Naive thymus-derived CD4-positive, alpha-beta T cell (primary cell): Measurements from ENCODE around the gene COL6A2. TPM values are rescaled to one million over a fixed set of nuclear protein-coding genes. Genes with fewer than 3 reads are reported as not detected.
A peak's percentile ranks its signal among the peaks of the same experiment; 100 is the strongest.

Experiments
- ATAC-seq: fragments of 150-1000 bp; cut with Tn5 transposase; 2 replicates; pipeline ENCODE4 v1.10.0; 2021; ENCODE audit warnings: mild to moderate bottlenecking, moderate library complexity
- CTCF ChIA-PET: fragments of 350-600 bp; sonication (Branson Sonifier 250); formaldehyde crosslinking; loops from one replicate; lab custom pipeline; 2021; ENCODE audit warnings: antibody characterized with exemption; lab: Charles Lee
- POLR2A ChIA-PET: fragments of 350-600 bp; sonication (Branson Sonifier 250); formaldehyde crosslinking; loops from one replicate; lab custom pipeline; 2021; ENCODE audit warnings: antibody characterized with exemption, inconsistent platforms; lab: Charles Lee
- DNase-seq, 9 donors: peaks; one replicate each; pipeline versions ENCODE4 v3.0.0 to v3.0.0-alpha.2; 2020 to 2022; ENCODE audit warnings: mixed read lengths in 1 of 9
- H3K27ac ChIP-seq: one replicate; pipeline ENCODE4 v1.7.0; 2013; ENCODE audit warnings: mild to moderate bottlenecking, low read depth, low read length, moderate library complexity
- H3K27me3 ChIP-seq, 2 donors: one replicate each; pipeline ENCODE4 v1.7.0; 2013; ENCODE audit warnings: low read length in 2 of 2, mild to moderate bottlenecking in 2 of 2, moderate library complexity in 2 of 2; ENCODE audit not compliant: control insufficient read depth in 2 of 2, insufficient read depth in 2 of 2
- H3K36me3 ChIP-seq, 3 experiments: 1 replicate in 2 of 3; 2 replicates in 1 of 3; pipeline ENCODE4 v1.7.0; 2013; ENCODE audit warnings: low read length in 3 of 3, mild to moderate bottlenecking in 3 of 3, moderate library complexity in 1 of 3; ENCODE audit not compliant: insufficient read depth in 3 of 3, control insufficient read depth in 2 of 3
- H3K4me1 ChIP-seq, 2 donors: one replicate each; pipeline ENCODE4 v1.7.0; 2013; ENCODE audit warnings: low read length in 2 of 2, mild to moderate bottlenecking in 2 of 2, moderate library complexity in 1 of 2; ENCODE audit not compliant: control insufficient read depth in 2 of 2, insufficient read depth in 2 of 2
- H3K4me3 ChIP-seq: 2 replicates; pipeline ENCODE4 v1.7.0; 2013; ENCODE audit warnings: mild to moderate bottlenecking, low read length
- H3K9me3 ChIP-seq, 3 experiments: 1 replicate in 2 of 3; 2 replicates in 1 of 3; pipeline ENCODE4 v1.7.0; 2013; ENCODE audit warnings: low read length in 3 of 3; ENCODE audit not compliant: control insufficient read depth in 2 of 3
- H3K27ac Mint-ChIP-seq, 9 donors: one replicate each; pipeline ENCODE4 v1.8.0; 2020 to 2022; ENCODE audit warnings: mixed read lengths in 9 of 9, mild to moderate bottlenecking in 8 of 9, moderate library complexity in 5 of 9, inconsistent platforms in 2 of 9
- H3K27me3 Mint-ChIP-seq, 5 donors: one replicate each; pipeline ENCODE4 v1.8.0; 2021 to 2022; ENCODE audit warnings: mixed read lengths in 5 of 5, mild to moderate bottlenecking in 1 of 5
- H3K36me3 Mint-ChIP-seq, 5 donors: one replicate each; pipeline ENCODE4 v1.8.0; 2020 to 2022; ENCODE audit warnings: mixed read lengths in 5 of 5, mild to moderate bottlenecking in 3 of 5, inconsistent platforms in 1 of 5
- H3K4me1 Mint-ChIP-seq, 7 donors: one replicate each; pipeline ENCODE4 v1.8.0; 2020 to 2022; ENCODE audit warnings: mixed read lengths in 7 of 7, mild to moderate bottlenecking in 3 of 7, inconsistent platforms in 1 of 7
- H3K4me3 Mint-ChIP-seq, 10 donors: one replicate each; pipeline ENCODE4 v1.8.0; 2020 to 2022; ENCODE audit warnings: mild to moderate bottlenecking in 10 of 10, mixed read lengths in 10 of 10, moderate library complexity in 6 of 10, inconsistent platforms in 2 of 10
- H3K9me3 Mint-ChIP-seq, 11 donors: one replicate each; pipeline ENCODE4 v1.8.0; 2020 to 2022; ENCODE audit warnings: mixed read lengths in 11 of 11, mild to moderate bottlenecking in 4 of 11, inconsistent platforms in 1 of 11, moderate library complexity in 1 of 11
- intact Hi-C, 2 donors: fragments of 100-400 bp; cut with micrococcal nuclease; formaldehyde crosslinking; loops; one replicate each; pipeline ENCODE4 v1.15.1; 2023
- polyA plus RNA-seq, 2 donors: library from polyadenylated mRNA; unstranded; fragments of 300-500 nt; fragmentation: Illumina TruSeq; gene quantifications; one replicate each; pipeline ENCODE4 v1.2.3, GENCODE V29; 2021
- total RNA-seq, 6 experiments: library from RNA in 5 of 6; stranded (reverse) in 5 of 6; gene quantifications; 1 replicate in 5 of 6; 2 replicates in 1 of 6; pipeline ENCODE4 v1.2.3 and lab custom pipeline; 2021 to 2026

Gene COL6A2
- total and polyA plus RNA-seq, 7 experiments from 2014 or later: 1.7 to 47.7 (median 33.3) TPM

DNA sequence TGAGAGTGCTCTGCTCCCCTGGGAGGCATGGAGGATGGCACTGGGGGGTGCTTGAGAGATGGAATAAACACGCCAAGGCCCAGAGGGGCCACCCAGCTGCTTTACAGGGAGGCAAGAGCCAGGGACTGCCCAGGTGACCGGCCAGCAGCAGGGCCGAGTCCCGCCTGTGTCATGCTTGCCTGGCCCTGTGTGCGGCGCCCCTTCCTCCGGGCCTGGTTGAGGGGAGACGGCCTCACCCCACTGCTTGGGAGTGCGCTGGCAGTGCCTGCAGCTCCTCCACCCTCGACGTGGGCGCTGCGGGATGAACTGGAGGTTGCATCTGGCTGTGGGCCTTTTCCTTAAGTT, 33.1 kb upstream of the COL6A2 start:
- H3K9me3 ChIP-seq: peaks cover 0 to 4% (median 0%) of the 10 kb centered on the region in 3 experiments
- peaks cover 0 to 5% (median 3%) of the 10 kb centered on the region in 5 donors for H3K36me3 Mint-ChIP-seq
- H3K27me3 ChIP-seq: peaks cover 0 to 5% of the 10 kb centered on the region in 2 donors
- no peak for DNase-seq
- CTCF ChIA-PET: no interaction called here
- H3K4me3 Mint-ChIP-seq: no peak overlapping the region
- H3K4me3 ChIP-seq: no peak overlapping the region
- POLR2A ChIA-PET: no interaction called here
- H3K27ac Mint-ChIP-seq: no peak overlapping the region
- peaks cover 0 to 21% (median 6%) of the 10 kb centered on the region in 11 donors for H3K9me3 Mint-ChIP-seq
- no peak overlapping the region for H3K27ac ChIP-seq
- intact Hi-C loops: no loop called here
- no peaks in the 10 kb centered on the region for H3K36me3 ChIP-seq
- H3K4me1 ChIP-seq: no peaks in the 10 kb centered on the region
- ATAC-seq: no peak
- peaks cover 9 to 47% (median 39%) of the 10 kb centered on the region in 5 donors for H3K27me3 Mint-ChIP-seq
- H3K4me1 Mint-ChIP-seq: peaks cover 0 to 10% (median 8%) of the 10 kb centered on the region in 7 donors

DNA sequence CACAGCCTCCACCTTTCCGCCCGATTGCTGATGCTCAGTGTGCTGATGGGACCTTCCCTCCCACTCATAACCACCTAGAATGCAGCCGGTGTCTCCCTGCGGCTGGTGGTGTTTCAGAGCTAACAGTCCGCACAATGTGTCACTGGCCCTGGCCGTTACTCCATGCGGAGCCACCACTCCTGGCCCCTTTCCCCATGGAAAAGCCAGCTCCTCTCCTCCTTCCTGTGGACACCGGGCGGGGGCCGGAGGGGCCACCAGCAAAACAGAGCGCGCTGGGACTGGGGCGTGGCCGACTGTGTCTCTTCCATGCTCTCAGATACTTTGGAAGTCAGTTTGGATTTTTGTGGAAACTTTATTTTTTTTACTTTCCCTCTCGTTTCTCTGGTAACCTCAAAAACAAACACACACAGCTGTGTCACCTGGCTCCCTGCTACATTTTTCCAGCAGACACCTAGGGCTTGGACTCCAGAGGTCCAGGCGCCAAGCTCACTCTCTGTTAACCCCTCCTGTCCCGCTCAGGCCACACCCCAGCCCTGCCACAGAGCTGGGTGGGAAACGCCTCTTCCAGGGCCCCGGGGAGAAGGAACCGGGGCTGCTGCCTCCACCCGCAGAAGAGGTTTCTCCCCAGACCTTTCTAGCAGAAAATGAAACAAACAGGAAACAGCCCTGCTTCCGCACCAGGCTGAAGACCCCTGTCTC, 32.5 kb upstream of the COL6A2 start:
- Mint-ChIP-seq H3K27me3 (peaks cover 9 to 47% (median 39%) of the 10 kb centered on the region in 5 donors), H3K36me3 (peaks cover 0 to 5% (median 3%) of the 10 kb centered on the region in 5 donors), H3K27ac (peak overlapping the region in 4 of 9 donors; percentile 25 to 66 (median 52)), H3K4me3 (peak overlapping the region in 5 of 10 donors; percentile 8 to 61 (median 30)), H3K4me1 (peaks cover 0 to 10% (median 8%) of the 10 kb centered on the region in 7 donors), H3K9me3 (peaks cover 0 to 21% (median 6%) of the 10 kb centered on the region in 11 donors)
- intact Hi-C loops: no loop called here
- Histone ChIP-seq H3K27me3 (peaks cover 0 to 5% of the 10 kb centered on the region in 2 donors), H3K27ac (no peak overlapping the region), H3K36me3 (no peaks in the 10 kb centered on the region), H3K4me3 (no peak overlapping the region), H3K4me1 (no peaks in the 10 kb centered on the region), H3K9me3 (peaks cover 0 to 4% (median 0%) of the 10 kb centered on the region in 3 experiments)
- DNase-seq (no peak), ATAC-seq (no peak)
- ChIA-PET POLR2A (no interaction called here), CTCF (no interaction called here)

DNA sequence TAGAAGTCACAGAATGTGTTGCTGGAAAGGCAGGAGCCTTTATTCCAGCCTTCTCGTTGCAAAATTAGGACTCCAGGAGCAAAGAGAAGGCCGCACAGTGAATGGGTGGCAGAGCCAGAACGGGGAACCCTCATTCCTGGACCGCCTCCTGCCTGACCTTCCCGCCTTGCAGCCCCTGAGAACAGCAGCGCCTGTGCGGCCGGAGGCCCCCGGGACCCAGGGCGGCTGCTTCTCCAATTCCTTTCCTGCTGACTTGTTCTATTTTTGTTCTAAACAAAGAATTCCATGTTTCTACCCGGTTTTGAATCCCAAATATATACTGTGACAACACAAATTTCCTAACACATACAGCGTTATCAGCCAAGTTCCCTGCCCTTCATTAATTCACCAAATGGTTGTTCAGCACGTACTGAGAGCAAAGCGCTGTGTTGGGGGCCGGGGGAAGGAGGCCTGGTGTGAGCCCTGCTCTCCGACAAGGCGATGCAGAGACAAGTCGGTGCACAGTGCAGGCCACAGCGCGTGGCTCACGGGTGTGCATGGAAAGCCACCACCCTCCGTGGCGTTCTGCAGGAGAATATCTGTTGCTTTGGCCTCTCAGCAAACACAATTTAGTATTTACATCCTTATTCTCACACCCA, 31.9 kb upstream of the COL6A2 start:
- Mint-ChIP-seq H3K27me3 (peaks cover 9 to 43% (median 35%) of the 10 kb centered on the region in 5 donors), H3K4me1 (peaks cover 0 to 10% (median 8%) of the 10 kb centered on the region in 7 donors), H3K27ac (peak overlapping the region in 4 of 9 donors; percentile 26 to 66 (median 52)), H3K9me3 (peaks cover 0 to 21% (median 6%) of the 10 kb centered on the region in 11 donors), H3K36me3 (peaks cover 0 to 5% (median 3%) of the 10 kb centered on the region in 5 donors), H3K4me3 (peak overlapping the region in 5 of 10 donors; percentile 23 to 61 (median 30))
- intact Hi-C loops: no loop called here
- POLR2A ChIA-PET: no interaction called here
- peak in 1 of 9 donors; percentile 3 for DNase-seq
- Histone ChIP-seq H3K27ac (no peak overlapping the region), H3K4me1 (no peaks in the 10 kb centered on the region), H3K36me3 (no peaks in the 10 kb centered on the region), H3K27me3 (peaks cover 0 to 5% of the 10 kb centered on the region in 2 donors), H3K4me3 (no peak overlapping the region), H3K9me3 (peaks cover 0 to 4% (median 0%) of the 10 kb centered on the region in 3 experiments)
- CTCF ChIA-PET: no interaction called here
- no peak for ATAC-seq

DNA sequence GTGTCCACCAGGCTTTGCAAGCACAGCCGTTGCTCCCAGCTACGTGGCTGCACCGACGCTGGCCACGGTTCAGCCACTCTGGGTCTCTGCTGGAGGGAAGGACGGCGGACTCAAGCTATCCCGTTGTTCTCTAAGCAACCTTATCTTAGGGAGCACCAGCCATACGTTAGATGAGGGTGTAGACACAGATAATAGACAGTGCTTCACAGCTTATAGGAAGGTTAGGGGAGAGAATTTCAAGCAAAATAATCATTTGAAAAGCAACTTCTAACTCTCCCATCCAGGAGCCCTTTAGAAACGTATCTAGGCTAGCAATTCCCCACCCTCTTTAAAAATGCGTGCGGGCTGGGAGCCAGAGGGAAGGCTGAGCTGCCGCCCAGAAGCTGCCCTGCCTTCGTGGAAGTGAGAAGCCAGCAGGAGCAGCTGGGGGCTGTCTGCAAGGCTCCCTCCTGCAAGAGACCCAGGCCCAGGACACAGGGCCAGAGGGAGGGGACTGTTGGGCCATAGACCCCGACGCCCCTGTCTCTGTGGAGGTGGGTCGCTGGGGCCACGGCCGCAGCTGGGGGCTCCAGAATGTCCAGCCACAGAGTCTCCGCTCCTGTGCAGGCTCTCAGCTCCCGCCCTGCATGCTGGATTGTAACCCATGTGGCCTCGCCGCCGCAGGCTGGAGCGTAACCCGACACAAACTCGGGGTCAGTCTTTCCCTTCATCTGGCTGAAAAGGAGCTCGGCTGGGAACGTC, 31.2 kb upstream of the COL6A2 start:
- H3K36me3 ChIP-seq: no peaks in the 10 kb centered on the region
- ChIA-PET CTCF (no interaction called here), POLR2A (no interaction called here)
- peaks cover 0 to 21% (median 4%) of the 10 kb centered on the region in 11 donors for H3K9me3 Mint-ChIP-seq
- peaks cover 0 to 10% (median 8%) of the 10 kb centered on the region in 7 donors for H3K4me1 Mint-ChIP-seq
- no peak for ATAC-seq
- peaks cover 0 to 5% (median 3%) of the 10 kb centered on the region in 5 donors for H3K36me3 Mint-ChIP-seq
- H3K9me3 ChIP-seq: peaks cover 0 to 3% (median 0%) of the 10 kb centered on the region in 3 experiments
- no peak overlapping the region for H3K27ac Mint-ChIP-seq
- H3K4me3 Mint-ChIP-seq: no peak overlapping the region
- no peak overlapping the region for H3K27ac ChIP-seq
- H3K27me3 Mint-ChIP-seq: peaks cover 9 to 37% (median 32%) of the 10 kb centered on the region in 5 donors
- no peak overlapping the region for H3K4me3 ChIP-seq
- intact Hi-C loops: no loop called here
- DNase-seq: no peak
- H3K4me1 ChIP-seq: no peaks in the 10 kb centered on the region
- peaks cover 0 to 2% of the 10 kb centered on the region in 2 donors for H3K27me3 ChIP-seq

DNA sequence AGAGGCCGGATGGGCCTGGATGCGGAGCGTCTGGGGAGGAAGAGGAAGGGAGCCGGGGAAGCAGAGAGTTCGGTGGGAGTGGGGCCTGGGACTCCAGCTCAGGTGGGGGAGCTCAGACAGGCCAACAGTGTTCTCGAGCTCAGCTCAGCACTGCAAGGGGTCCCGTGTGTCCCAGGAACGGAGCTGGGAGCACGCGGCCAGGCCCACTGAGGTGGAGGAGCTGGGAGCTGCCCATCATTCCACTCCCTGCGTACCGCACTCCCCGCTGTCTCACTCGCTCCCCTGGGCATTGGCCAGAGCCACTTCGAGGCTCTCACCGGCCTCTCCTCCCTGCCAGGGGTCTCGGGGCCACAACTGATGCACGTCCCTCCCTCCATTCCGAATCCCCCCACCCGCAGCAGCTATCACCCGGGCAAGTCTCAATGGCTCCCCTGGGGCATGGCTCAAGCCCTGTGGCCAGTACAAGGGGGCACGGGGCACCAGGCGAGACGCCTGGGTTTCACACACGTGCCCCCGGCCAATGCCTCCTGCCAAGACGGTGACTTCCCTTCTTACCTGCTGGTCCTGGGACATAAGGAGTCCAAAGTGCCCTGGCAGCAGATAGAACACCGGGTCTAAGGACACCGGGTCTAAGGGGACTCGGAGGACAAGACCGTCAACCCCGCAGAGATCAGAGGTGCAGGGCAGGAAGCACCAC, 30.3 kb upstream of the COL6A2 start:
- DNase-seq: peak in 1 of 9 donors; percentile 6
- no peak for ATAC-seq

DNA sequence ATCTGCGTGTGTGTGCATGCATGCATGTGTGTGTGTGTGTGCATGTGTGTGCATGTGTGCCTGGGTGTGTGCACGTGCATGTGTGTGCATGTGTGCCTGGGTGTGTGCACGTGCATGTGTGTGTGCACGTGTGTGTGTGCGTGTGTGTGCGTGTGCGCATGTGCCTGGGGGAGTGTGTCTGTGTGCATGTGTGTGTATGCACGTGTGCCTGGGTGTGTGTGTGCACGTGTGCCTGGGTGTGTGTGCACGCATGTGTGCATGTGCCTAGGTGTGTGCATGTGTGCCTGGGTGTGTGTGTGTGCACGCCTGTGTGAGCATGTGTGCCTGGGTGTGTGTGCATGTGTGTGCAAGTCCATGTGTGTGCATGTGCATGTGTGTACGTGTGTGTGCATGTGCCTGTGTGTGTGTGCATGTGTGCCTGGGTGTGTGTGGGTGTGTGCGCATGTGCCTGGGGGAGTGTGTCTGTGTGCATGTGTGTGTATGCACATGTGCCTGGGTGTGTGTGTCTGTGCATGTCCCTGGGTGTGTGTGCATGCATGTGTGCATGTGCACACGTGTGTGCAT, 29.3 kb upstream of the COL6A2 start:
- CTCF ChIA-PET: no interaction called here

More for the DNA sequence above, 30.3 kb upstream of the COL6A2 start:
- H3K27me3 ChIP-seq: no peaks in the 10 kb centered on the region
- H3K36me3 Mint-ChIP-seq: peaks cover 0 to 3% (median 0%) of the 10 kb centered on the region in 5 donors
- CTCF ChIA-PET: no interaction called here
- H3K27ac Mint-ChIP-seq: no peak overlapping the region
- H3K4me1 Mint-ChIP-seq: peaks cover 0 to 10% (median 8%) of the 10 kb centered on the region in 7 donors
- H3K27me3 Mint-ChIP-seq: peaks cover 3 to 33% (median 23%) of the 10 kb centered on the region in 5 donors
- H3K4me3 ChIP-seq: no peak overlapping the region
- intact Hi-C loops: no loop called here
- H3K4me1 ChIP-seq: no peaks in the 10 kb centered on the region
- H3K27ac ChIP-seq: no peak overlapping the region
- POLR2A ChIA-PET: no interaction called here
- H3K36me3 ChIP-seq: no peaks in the 10 kb centered on the region
- no peak overlapping the region for H3K4me3 Mint-ChIP-seq
- H3K9me3 Mint-ChIP-seq: peaks cover 0 to 15% (median 0%) of the 10 kb centered on the region in 11 donors
- H3K9me3 ChIP-seq: no peaks in the 10 kb centered on the region

More for the DNA sequence above, 29.3 kb upstream of the COL6A2 start:
- H3K27ac Mint-ChIP-seq: no peak overlapping the region
- peaks cover 0 to 13% (median 0%) of the 10 kb centered on the region in 11 donors for H3K9me3 Mint-ChIP-seq
- Histone ChIP-seq H3K4me1 (no peaks in the 10 kb centered on the region), H3K27ac (no peak overlapping the region), H3K27me3 (no peaks in the 10 kb centered on the region), H3K36me3 (no peaks in the 10 kb centered on the region), H3K9me3 (no peaks in the 10 kb centered on the region), H3K4me3 (no peak overlapping the region)
- ATAC-seq: no peak
- peaks cover 0 to 3% (median 0%) of the 10 kb centered on the region in 5 donors for H3K36me3 Mint-ChIP-seq
- POLR2A ChIA-PET: no interaction called here
- intact Hi-C loops: no loop called here
- peaks cover 0 to 10% (median 8%) of the 10 kb centered on the region in 7 donors for H3K4me1 Mint-ChIP-seq
- H3K4me3 Mint-ChIP-seq: no peak overlapping the region
- DNase-seq: no peak
- H3K27me3 Mint-ChIP-seq: peaks cover 3 to 25% (median 17%) of the 10 kb centered on the region in 5 donors
